ENCODE results near the gene LCE4A. TPM values are rescaled to one million over a fixed set of nuclear protein-coding genes. Genes with fewer than 3 reads are reported as not detected.
"Not testable (repeated sequence)": the region's sequence is repeated elsewhere in the genome, so short reads cannot be mapped to it uniquely, and the experiment has no call there.

The LCE4A gene
- total RNA-seq, 4 donors from 2014 or later = not detected

DNA sequence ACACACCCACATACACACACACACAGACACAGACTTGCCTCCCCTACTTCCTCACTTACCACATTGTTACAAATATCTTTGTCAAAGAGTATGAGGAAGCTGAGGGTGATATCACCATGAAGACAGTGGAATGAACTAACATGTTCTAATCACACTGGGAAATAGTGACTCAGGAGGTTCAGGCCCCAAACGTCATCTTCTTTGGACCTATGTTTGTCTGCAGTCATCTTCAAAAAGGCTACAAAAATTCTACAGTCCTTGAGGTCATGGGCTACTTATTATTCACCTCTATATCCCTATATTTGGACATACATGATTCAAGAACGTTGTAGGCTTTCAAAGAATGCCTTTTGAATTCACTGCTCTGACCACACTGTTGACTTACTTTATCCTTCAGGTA, 34.9 kb upstream of the LCE4A start:
- Histone ChIP-seq H3K27ac (no peak overlapping the region), H3K4me3 (no peak overlapping the region), H3K27me3 (no peaks in the 10 kb centered on the region), H3K4me1 (no peaks in the 10 kb centered on the region), H3K36me3 (no peaks in the 10 kb centered on the region), H3K9me3 (no peaks in the 10 kb centered on the region)
- TF ChIP-seq, protein P1, sequence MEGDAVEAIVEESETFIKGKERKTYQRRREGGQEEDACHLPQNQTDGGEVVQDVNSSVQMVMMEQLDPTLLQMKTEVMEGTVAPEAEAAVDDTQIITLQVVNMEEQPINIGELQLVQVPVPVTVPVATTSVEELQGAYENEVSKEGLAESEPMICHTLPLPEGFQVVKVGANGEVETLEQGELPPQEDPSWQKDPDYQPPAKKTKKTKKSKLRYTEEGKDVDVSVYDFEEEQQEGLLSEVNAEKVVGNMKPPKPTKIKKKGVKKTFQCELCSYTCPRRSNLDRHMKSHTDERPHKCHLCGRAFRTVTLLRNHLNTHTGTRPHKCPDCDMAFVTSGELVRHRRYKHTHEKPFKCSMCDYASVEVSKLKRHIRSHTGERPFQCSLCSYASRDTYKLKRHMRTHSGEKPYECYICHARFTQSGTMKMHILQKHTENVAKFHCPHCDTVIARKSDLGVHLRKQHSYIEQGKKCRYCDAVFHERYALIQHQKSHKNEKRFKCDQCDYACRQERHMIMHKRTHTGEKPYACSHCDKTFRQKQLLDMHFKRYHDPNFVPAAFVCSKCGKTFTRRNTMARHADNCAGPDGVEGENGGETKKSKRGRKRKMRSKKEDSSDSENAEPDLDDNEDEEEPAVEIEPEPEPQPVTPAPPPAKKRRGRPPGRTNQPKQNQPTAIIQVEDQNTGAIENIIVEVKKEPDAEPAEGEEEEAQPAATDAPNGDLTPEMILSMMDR (IDR thresholded peaks at IDR 0.05 in 4 of 5, conservative IDR thresholded peaks at IDR 0.05 in 1 of 5) = no peak
- ATAC-seq = no peak
- in situ Hi-C loops (cut with MboI; ENCODE audit: low sequenced_read_pairs in 4 of 4) = no loop called here
- no peak for DNase-seq
- intact Hi-C loops (cut with DNase I; ENCODE audit: low total_unique reads) = no loop called here

- intact Hi-C loops (cut with DNase I; ENCODE audit: low total_unique reads); in situ Hi-C loops (cut with MboI; ENCODE audit: low sequenced_read_pairs in 4 of 4): not testable (repeated sequence)
These were observed 33.0 kb upstream of the LCE4A start, which contains the start of gene LCE2C for GRCh38 chr1:152674983-152675382. Gene LCE2C, plus strand, starts transcription at chr1:152675279. Its CDS starts 737 bp downstream, at chr1:152676016.

GRCh38 chr1:152679459-152679858, 28.5 kb upstream of the LCE4A start:
- DNase-seq (no peak), ATAC-seq (no peak)
- H3K27me3 ChIP-seq = no peaks in the 10 kb centered on the region
- H3K36me3 ChIP-seq = no peaks in the 10 kb centered on the region
- TF ChIP-seq, protein P1 (IDR thresholded peaks at IDR 0.05 in 4 of 5, conservative IDR thresholded peaks at IDR 0.05 in 1 of 5) = no peak
- TF ChIP-seq POLR2A (IDR thresholded peaks at IDR 0.05) = no peak
- intact Hi-C loops (cut with DNase I; ENCODE audit: low total_unique reads) (no loop called here), in situ Hi-C loops (cut with MboI; ENCODE audit: low sequenced_read_pairs in 4 of 4) (no loop called here)
- H3K4me1 ChIP-seq = no peaks in the 10 kb centered on the region
- H3K4me3 ChIP-seq = no peak overlapping the region
- H3K27ac ChIP-seq = no peak overlapping the region
- no peaks in the 10 kb centered on the region for H3K9me3 ChIP-seq

More at GRCh38 chr1:152674983-152675382, 33.0 kb upstream of the LCE4A start, which contains the start of gene LCE2C:
- H3K4me1 ChIP-seq, H3K9me3 ChIP-seq, ATAC-seq, H3K27me3 ChIP-seq, H3K27ac ChIP-seq, DNase-seq, H3K4me3 ChIP-seq, H3K36me3 ChIP-seq: not testable (repeated sequence)

GRCh38 chr1:152681616-152682015, 26.3 kb upstream of the LCE4A start:
- TF ChIP-seq, protein P1 (IDR thresholded peaks at IDR 0.05 in 4 of 5, conservative IDR thresholded peaks at IDR 0.05 in 1 of 5) = no peak
- no peak for TF ChIP-seq POLR2A (IDR thresholded peaks at IDR 0.05)
- Histone ChIP-seq H3K36me3 (no peaks in the 10 kb centered on the region), H3K4me3 (no peak overlapping the region), H3K27ac (no peak overlapping the region), H3K9me3 (no peaks in the 10 kb centered on the region), H3K27me3 (no peaks in the 10 kb centered on the region), H3K4me1 (no peaks in the 10 kb centered on the region)
- intact Hi-C loops (cut with DNase I; ENCODE audit: low total_unique reads) (no loop called here), in situ Hi-C loops (cut with MboI; ENCODE audit: low sequenced_read_pairs in 4 of 4) (no loop called here)
- ATAC-seq = no peak
- DNase-seq = no peak

GRCh38 chr1:152683846-152684245, 24.1 kb upstream of the LCE4A start:
- H3K9me3 ChIP-seq = no peaks in the 10 kb centered on the region
- ATAC-seq (no peak), DNase-seq (no peak)
- no peaks in the 10 kb centered on the region for H3K4me1 ChIP-seq
- H3K27me3 ChIP-seq = no peaks in the 10 kb centered on the region
- in situ Hi-C loops (cut with MboI; ENCODE audit: low sequenced_read_pairs in 4 of 4) = no loop called here
- intact Hi-C loops (cut with DNase I; ENCODE audit: low total_unique reads) = no loop called here
- TF ChIP-seq POLR2A (IDR thresholded peaks at IDR 0.05) = no peak
- TF ChIP-seq, protein P1 (IDR thresholded peaks at IDR 0.05 in 4 of 5, conservative IDR thresholded peaks at IDR 0.05 in 1 of 5) = no peak
- H3K36me3 ChIP-seq = no peaks in the 10 kb centered on the region
- H3K4me3 ChIP-seq = no peak overlapping the region
- H3K27ac ChIP-seq = no peak overlapping the region

GRCh38 chr1:152685823-152686222, 22.1 kb upstream of the LCE4A start, which contains the start of gene LCE2B:
Gene LCE2B, plus strand, starts transcription at chr1:152686123. Its CDS starts 721 bp downstream, at chr1:152686844.
- H3K4me1 ChIP-seq; H3K27me3 ChIP-seq; H3K27ac ChIP-seq; in situ Hi-C loops (cut with MboI; ENCODE audit: low sequenced_read_pairs in 4 of 4); ATAC-seq; DNase-seq; intact Hi-C loops (cut with DNase I; ENCODE audit: low total_unique reads); H3K4me3 ChIP-seq; H3K36me3 ChIP-seq; H3K9me3 ChIP-seq: not testable (repeated sequence)
